ENCODE measurements around the gene RNASE13.
"Not testable (repeated sequence)": the region's sequence is repeated elsewhere in the genome, so short reads cannot be mapped to it uniquely, and the experiment has no call there.

RNASE13 gene

DNA sequence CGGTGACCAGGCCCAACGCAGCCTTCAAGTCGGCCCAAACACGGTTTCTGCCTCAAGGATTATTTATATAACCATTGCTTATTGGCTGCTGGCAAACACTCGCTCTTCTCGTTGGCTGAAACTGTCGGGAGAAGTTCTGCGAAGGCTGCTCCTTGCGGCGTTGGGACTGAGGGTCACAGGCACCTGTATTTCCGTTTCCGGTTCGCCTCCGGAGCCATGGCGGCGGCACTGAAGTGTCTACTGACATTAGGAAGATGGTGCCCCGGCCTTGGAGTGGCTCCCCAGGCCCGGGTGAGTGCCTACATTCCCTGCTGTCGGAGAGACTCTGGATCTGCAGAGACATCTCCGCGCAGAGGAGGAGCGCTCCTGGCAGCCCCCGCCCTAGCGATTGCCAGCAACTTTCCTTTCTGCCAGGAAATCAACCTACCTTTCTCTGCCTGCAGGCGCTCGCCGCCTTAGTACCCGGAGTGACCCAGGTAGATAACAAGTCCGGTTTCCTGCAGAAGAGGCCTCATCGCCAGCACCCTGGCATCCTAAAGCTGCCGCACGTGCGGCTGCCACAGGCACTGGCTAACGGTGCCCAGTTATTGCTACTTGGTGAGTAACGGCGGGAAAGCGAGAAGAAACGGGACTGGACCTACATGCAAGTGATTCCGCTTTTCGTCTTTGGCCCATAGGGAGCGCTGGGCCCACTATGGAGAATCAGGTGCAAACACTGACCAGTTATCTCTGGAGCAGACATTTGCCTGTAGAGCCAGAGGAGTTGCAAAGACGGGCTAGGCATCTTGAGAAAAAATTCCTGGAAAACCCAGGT, 44.6 kb downstream of the RNASE13 start, which contains the start of gene METTL17:
Gene METTL17 (plus strand): TSS at position 194 of the 814 bp plus-strand sequence. CDS start 23 bp downstream, at position 217.
- peaks cover 27% of the 10 kb centered on the region for H3K4me1 ChIP-seq (ENCODE audit: insufficient read depth, low read length)
- no peaks in the 10 kb centered on the region for H3K9me3 ChIP-seq (ENCODE audit: low read length)
- H3K27me3 ChIP-seq (ENCODE audit: control insufficient read depth in 1 of 2, insufficient read depth in 2 of 2, low read length in 2 of 2) = no peaks in the 10 kb centered on the region
- peaks cover 27% of the 10 kb centered on the region for H3K36me3 ChIP-seq (ENCODE audit: insufficient read depth, low read length)
- peak within 1 kb of the TSS; percentile 87 for H3K9ac ChIP-seq (ENCODE audit: low read length)
- H3K4me3 ChIP-seq (ENCODE audit: low read depth in 1 of 2, low read length in 2 of 2) = peak within 1 kb of the TSS; percentile 53 to 99
- H3K27ac ChIP-seq (ENCODE audit: low read depth, low read length) = peak within 1 kb of the TSS; percentile 69

DNA sequence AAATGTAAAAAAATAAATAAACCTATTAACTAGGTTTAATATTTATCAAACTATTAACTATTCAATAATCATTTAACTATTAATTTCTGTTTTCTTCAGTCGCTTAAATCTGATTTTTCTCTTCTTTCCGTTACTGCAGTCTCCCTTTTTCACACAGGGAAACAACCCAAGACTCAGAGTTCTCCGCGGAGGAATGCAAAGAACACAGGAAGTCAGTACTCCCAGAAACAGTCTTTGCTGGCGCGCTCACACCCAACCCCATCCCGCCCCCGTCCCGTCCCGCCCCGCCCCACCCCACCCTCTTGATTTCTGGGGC, 45.2 kb downstream of the RNASE13 start:
- no peak overlapping the region for H3K4me3 ChIP-seq (ENCODE audit: low read depth in 1 of 2, low read length in 2 of 2)
- peak overlapping the region; percentile 69 for H3K27ac ChIP-seq (ENCODE audit: low read depth, low read length)
- H3K27me3 ChIP-seq (ENCODE audit: control insufficient read depth in 1 of 2, insufficient read depth in 2 of 2, low read length in 2 of 2) = no peaks in the 10 kb centered on the region
- no peak overlapping the region for H3K9ac ChIP-seq (ENCODE audit: low read length)
- H3K4me1 ChIP-seq (ENCODE audit: insufficient read depth, low read length) = peaks cover 27% of the 10 kb centered on the region
- H3K36me3 ChIP-seq (ENCODE audit: insufficient read depth, low read length) = peaks cover 21% of the 10 kb centered on the region
- H3K9me3 ChIP-seq (ENCODE audit: low read length) = no peaks in the 10 kb centered on the region

DNA sequence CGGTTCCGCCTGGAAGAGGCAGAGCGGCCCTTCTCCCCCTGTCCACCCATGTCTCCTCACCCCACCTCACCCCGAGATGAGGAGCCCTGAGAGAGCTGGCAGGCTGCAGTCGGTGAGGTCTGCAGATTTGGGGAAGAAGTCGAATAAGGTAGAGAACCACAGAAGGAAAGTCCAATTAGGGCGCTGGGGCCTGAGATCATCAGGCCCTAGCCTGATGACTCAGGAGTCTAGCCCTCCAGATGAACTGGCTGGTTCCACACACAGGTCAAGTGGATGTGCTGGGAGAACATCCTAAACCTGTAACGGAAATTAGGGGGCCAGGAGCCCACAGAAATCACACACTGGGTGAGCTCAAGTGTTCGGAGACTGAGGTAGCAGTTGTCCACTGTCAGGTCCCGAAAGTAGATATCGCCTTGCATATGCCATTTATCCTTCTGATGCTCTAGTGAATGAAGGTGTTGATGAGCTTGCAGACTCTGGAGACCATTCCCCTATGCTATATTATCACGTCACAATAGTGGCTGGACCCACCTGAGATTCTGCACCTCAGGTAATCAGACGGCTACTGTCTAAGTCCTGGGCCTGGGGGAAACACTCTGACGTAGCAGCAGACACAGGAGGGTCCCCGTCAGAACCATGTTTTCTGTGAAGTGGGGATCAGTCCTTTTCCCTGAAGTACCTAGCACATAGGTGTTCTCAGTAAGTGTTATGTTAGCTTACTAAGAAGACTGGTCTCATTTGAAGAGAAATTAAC, 45.7 kb downstream of the RNASE13 start:
- Histone ChIP-seq H3K4me1 (ENCODE audit: insufficient read depth, low read length) (peaks cover 27% of the 10 kb centered on the region), H3K36me3 (ENCODE audit: insufficient read depth, low read length) (peaks cover 16% of the 10 kb centered on the region), H3K9ac (ENCODE audit: low read length) (peak overlapping the region; percentile 33), H3K27ac (ENCODE audit: low read depth, low read length) (peak overlapping the region; percentile 69), H3K4me3 (ENCODE audit: low read depth in 1 of 2, low read length in 2 of 2) (no peak overlapping the region), H3K9me3 (ENCODE audit: low read length) (no peaks in the 10 kb centered on the region), H3K27me3 (ENCODE audit: control insufficient read depth in 1 of 2, insufficient read depth in 2 of 2, low read length in 2 of 2) (no peaks in the 10 kb centered on the region)

DNA sequence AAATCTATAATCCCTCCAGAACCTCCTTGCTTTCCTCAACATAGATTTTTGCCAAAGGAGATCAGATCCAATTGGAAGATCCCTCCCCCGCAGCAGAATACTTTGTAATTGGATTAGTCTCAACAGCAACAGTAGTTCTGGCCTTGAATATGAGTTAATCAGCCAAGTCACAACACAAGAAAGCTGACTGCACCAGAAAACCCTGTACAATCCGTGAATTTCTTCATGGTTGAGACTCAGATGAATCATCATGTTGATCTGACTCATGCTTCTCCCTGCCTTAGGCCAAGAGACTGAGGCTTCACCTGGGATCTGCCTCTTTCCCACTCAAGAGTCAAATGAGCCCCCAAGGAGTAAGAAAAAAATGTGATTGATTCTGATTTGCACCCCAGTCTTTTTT, 47.8 kb downstream of the RNASE13 start:
- Histone ChIP-seq H3K4me1 (ENCODE audit: insufficient read depth, low read length) (peaks cover 23% of the 10 kb centered on the region), H3K27me3 (ENCODE audit: control insufficient read depth in 1 of 2, insufficient read depth in 2 of 2, low read length in 2 of 2) (no peaks in the 10 kb centered on the region), H3K9me3 (ENCODE audit: low read length) (no peaks in the 10 kb centered on the region), H3K4me3 (ENCODE audit: low read depth in 1 of 2, low read length in 2 of 2) (no peak overlapping the region), H3K27ac (ENCODE audit: low read depth, low read length) (no peak overlapping the region), H3K9ac (ENCODE audit: low read length) (no peak overlapping the region), H3K36me3 (ENCODE audit: insufficient read depth, low read length) (no peaks in the 10 kb centered on the region)

DNA sequence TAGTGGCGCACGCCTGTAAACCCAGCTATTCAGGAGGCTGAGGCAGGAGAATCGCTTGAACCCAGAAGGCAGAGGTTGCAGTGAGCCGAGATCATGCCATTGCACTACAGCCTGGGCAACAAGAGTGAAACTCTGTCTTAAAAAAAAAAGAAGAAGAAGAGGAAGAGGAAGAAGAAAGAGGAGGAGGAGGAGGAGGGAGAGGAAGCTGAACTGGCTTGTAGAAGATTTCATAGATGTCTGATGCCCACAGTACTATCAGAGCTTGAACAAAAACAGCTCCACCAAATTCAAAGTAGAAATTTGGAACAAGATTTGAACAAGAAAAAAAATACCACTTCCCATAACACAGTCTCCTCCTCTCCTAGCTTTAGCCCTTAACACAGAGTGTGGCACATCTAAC, 49.0 kb downstream of the RNASE13 start:
- not testable (repeated sequence) for H3K9ac ChIP-seq (ENCODE audit: low read length); H3K36me3 ChIP-seq (ENCODE audit: insufficient read depth, low read length); H3K4me3 ChIP-seq (ENCODE audit: low read depth in 1 of 2, low read length in 2 of 2); H3K9me3 ChIP-seq (ENCODE audit: low read length); H3K27ac ChIP-seq (ENCODE audit: low read depth, low read length); H3K27me3 ChIP-seq (ENCODE audit: control insufficient read depth in 1 of 2, insufficient read depth in 2 of 2, low read length in 2 of 2)
- peaks cover 12% of the 10 kb centered on the region for H3K4me1 ChIP-seq (ENCODE audit: insufficient read depth, low read length)
